HG03432 (cell line): ENCODE measurements around the gene ARHGEF5.
A peak's percentile ranks its signal among the peaks of the same experiment; 100 is the strongest.

Source experiments
- ATAC-seq: cut with Tn5 transposase; IDR thresholded peaks from one replicate; pipeline ENCODE4 v1.9.1; 2021; ENCODE audit warnings: mild to moderate bottlenecking, moderate library complexity; ENCODE audit not compliant: unreplicated experiment

The ARHGEF5 gene

DNA sequence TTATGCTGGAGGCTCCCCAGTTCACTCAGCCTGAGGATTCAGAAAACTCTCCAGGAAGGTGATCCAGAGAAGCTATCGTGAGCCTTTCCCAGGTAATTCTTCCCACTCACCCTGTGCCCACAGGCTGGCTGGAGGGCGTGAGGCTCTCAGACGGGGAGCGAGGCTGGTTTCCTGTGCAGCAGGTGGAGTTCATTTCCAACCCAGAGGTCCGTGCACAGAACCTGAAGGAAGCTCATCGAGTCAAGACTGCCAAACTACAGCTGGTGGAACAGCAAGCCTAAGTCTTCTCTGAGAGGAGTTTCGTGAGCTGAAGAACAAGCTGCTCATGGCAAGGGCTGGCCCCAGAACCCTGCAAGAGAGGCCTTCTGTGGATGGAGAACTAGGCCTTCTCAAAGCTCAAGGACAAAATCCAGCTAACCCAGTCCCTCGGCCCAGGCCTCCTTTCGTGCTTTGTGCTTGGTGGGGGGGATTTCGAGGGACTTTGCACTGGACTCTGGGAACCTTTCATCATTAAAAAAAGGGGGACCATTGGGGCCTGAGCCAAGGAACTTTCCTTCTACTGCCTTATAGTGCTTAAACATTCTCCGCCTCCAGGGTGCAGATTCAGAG lies 24.7 kb downstream of the ARHGEF5 start:
- no peak for ATAC-seq

DNA sequence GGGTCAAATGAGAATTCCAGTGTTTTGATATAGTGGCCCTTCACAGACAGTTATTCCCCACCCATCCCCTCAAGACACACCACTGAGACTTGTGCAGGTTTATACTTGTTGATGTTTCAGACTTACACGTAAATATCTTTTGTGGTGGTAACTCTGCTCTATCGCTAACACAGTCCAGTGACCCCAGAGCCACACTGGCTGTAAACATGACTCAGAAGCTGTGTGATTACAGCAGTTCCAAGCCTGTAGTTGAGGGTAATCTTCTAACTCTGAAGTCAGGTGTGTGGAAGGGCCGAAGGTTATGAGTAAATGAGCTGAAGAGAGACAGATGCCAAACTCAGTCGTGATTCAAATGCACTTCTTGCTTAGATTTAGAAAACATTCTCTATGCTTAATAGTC lies 28.9 kb downstream of the ARHGEF5 start:
- ATAC-seq = peak; percentile 81

DNA sequence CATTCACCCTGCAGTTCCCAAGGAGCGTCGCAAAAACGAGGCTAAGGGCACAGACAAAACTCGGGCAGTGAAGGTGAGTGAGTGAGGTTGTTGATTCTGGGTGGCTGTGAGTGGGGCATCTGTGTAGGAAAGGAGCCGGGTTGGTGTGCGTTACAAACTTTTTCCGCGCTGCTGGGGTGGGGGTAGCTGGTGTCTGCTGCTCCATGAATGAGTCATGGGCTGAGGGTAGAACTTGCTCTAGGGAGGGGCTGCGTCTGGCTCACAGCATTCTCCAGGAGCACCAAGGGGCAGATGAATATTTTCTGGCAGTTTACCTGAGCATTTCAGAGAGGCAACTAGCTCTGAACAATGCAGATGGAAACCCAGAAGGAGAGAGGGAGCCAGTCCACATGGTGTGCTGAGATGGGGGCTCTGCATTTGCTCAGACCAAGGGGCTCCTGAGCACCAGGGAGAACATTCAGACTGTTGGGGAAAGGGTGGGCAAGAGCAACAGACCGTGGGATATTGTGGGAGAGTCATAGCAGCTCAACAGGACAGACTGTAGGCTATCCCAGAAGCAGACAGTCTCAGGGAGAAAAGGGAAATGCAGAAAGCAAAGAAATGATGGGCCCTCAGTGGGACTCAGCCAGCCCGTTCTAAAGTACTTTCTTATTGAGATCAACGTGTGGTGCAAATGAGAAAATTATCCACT lies 29.5 kb downstream of the ARHGEF5 start:
- no peak for ATAC-seq

DNA sequence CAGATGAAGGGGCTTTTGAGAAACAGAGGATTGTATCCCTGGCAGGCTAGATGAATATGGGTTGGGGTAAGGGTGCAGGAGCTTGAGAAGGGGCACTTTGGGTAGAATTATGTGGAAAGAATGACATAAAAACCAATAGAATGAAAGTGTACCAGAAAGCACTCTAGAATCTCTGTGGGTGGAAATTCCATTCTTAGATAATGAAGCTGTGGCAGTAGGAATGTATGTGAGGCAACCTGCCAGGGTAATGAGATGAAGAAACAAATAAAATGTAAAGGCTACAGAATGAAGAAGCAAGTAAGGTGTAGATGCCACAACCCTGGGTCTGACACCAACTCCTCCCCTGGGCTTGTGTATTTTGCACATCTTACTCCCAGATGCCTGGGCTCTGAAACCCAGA lies 31.5 kb downstream of the ARHGEF5 start:
- ATAC-seq = no peak

DNA sequence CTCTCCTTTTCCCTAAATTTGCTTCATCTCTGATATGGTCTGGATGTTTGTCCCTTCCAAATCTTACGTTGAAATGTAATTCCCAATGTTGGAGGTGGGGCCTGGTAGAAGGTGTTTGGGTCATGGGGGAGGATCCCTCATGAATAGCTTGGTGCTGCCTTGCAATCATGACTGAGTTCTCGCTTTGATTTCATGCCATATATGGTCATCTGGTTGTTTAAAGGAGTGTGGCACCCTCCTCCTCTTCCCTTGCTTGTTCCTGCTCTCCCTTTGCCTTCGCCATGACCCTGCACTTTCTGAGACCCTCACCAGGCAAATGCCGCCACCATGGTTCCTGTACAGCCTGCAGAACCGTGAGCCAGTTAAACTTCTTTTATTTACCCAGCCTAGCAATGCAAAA lies 33.7 kb downstream of the ARHGEF5 start:
- ATAC-seq = no peak

DNA sequence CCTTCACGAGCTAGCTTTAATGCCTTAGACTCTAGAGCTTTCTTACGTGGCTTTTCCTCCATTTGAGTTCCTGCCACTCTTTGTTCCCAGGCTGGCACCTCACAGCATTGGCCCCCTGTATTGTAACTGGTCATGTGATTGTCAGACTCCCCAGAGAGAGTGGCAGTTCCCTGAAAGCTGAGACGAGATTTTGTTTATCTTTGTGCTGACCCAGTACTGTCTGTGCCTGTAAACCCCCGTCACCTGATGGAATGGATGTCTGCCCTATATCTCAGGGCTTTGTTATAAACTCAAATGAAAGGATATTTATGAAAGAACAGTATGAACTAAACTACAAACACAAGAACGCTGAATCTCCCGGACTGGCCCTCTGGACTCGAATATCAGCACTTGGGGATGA lies 35.3 kb downstream of the ARHGEF5 start:
- no peak for ATAC-seq

GRCh38 chr7:144391014-144391413 lies 35.8 kb downstream of the ARHGEF5 start:
- ATAC-seq = no peak

DNA sequence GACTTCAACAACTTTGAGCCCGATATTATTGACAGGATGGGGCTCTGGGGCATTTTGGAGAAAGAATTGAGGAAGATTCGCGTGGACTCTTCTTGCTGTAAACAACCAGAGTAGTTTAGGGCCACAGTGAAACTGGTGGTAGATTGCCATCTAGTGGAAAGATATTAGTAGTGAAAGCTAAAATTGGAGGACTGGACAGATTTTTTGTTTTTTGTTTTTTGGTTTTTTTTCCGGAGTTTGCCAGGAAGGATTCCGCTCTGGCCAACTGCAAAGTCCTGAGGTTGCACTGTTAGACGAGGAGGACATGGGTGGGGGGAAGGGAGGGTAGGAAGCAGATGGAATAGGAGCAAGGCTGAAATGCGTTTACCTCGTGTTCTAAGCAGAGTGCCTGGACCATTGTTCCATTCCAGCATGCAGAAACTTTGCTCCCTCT lies 36.6 kb downstream of the ARHGEF5 start:
- ATAC-seq = peak; percentile 85

DNA sequence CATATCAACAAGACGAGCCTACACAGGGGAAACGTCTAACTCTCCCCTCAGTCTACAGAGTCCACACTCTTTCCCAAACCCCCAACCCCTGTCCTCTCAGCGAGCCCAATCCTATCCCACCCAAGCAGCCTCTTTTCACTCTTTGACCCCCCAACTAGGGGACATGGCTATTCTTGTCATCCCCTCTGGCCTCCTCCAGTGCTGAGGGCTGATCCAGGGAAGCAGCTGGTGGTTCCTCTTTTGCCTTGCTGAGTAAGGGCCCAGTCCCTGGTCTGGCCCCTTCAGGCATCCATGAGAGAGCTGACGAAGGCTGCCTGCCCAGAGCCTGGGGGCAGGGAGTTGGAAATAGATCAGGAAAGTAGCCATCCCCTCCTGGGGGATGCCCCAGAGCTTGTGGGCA lies 41.9 kb downstream of the ARHGEF5 start:
- ATAC-seq = no peak

DNA sequence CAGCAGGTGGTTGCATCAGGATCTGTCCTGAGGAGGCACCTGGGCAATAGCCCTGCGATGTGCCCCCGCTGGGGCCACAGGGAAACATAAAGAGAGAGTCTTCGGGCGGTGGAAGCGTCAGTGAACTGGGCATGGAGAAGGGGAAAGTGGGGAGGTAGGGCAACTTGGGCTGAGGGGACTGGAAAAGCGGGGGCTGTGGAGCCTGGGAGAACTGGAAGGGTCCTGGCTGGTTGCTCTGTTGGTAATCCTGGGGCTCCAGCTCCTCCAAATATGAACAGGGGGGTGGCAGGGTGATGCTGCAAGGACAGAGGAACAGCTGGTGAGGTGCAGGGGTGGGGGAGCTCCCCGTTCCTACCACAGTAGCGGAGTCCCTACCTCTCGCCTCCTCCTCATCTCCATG lies 43.1 kb downstream of the ARHGEF5 start:
- no peak for ATAC-seq

- ATAC-seq = no peak
These were observed 43.7 kb downstream of the ARHGEF5 start for GRCh38 chr7:144398911-144399310.

DNA sequence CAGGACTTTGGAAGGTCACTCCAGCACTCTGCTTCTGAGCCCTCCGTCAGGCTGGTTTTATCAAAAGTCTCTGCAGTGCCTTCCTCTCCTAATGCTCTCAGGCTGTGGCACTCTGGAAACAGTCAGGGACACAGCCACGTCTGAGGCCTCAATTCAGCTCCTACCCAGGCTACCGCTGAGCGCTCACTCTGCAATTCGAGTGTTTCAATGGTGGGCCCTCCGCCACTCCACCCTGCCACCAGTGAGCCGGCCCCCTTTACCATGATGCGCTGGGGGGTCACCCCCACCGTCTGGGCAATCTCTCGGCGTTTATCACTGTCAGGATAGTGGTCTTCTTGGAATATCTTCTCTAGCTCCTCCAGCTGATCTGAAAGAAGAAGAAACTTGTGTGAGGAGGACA lies 44.7 kb downstream of the ARHGEF5 start:
- no peak for ATAC-seq

DNA sequence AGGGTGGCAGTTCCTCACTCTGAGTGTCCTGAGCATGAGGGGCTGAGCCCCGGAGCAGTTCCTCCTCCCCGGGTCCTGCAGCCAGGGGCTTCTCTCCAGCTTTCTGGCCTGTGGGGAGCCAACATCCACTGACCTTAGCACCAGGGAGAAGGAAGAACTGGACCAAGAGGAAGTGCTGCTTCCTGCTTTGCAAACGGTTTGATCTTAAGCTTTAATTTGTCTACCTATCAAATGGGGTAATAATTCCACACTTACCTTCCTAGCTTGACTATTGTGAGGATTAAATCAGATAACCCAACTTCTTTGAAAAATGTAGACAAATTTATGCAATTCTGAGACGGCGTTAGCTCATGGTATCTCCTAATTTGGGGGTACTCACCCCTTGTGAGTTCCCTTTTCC lies 46.3 kb downstream of the ARHGEF5 start:
- no peak for ATAC-seq

DNA sequence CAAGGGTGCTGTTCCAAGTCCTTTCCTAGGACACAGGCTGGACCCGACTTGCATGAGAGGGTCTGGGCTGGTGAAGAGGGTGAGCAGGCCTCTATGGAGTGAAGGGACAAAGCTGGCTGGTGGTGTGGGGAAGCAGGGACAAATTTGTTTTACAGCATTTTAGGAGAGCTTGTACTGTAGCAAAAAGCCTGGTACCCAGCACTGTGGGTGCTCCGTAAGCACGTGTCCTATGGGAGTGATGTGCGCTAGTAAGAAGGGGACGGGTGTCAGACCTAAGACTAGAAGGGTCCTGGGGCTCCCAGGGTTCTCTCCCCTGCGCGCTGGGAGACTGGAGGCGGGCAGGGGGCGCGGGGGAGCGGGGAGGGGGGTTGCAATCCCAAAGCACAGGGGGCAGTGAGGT lies 47.9 kb downstream of the ARHGEF5 start:
- no peak for ATAC-seq

- ATAC-seq = no peak
These were observed 48.5 kb downstream of the ARHGEF5 start, which contains the start of gene NOBOX for GRCh38 chr7:144403649-144404061. Gene NOBOX (minus strand): TSS chr7:144403693.

- no peak for ATAC-seq
These were observed 49.7 kb downstream of the ARHGEF5 start for GRCh38 chr7:144404946-144405345.

DNA sequence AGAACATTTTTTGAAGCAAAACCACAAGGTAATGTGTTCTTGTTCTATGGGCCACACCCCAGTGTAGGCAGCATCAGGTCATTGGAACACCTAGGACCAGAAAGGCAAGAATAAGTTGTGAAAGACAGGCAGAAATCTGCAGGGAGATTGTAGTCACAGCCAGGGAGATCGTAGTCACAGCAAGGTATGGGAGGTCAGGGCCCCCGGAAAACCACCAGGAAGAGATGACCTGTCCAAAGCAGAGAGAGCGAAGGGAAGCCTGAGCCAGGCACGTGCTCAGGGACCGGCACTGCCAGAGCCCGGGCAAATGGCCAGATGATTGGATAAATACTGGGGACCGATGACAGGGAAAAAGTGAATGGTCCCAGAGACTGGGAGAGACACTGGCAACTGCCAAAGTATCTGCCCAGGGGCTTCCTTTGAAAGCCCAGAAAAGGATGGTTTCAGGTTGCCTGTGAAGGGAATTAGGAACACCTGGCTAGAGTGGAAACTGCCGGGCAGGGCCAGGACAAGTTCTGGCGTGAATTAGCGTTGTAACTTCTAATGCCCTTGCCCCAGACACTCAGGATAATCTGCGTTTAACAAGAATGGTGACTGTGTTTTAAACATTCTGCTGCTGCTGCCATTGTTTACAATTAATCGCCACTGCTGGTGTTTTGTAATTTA lies 52.2 kb downstream of the ARHGEF5 start:
- ATAC-seq = no peak

DNA sequence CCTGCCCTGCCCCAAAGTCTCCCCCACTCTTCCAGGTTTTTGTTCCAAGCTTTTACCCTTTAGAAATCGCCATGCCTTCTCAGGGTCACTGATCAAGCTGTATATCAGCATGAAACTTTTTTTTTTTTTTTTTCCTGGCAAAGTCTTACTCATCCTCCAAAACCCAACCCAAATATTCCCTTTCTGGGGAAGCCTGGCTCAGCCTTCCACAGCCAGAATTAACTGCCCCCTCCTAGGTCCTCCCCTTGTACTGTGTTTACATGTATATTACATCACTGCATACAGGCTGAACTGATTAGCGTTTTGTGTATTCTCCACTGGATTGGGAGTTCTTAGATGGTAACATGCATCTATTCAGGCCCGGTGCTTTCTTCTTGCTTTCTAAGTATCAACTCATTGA lies 52.9 kb downstream of the ARHGEF5 start:
- no peak for ATAC-seq

- ATAC-seq = no peak
These were observed 55.2 kb downstream of the ARHGEF5 start for GRCh38 chr7:144410441-144410840.

DNA sequence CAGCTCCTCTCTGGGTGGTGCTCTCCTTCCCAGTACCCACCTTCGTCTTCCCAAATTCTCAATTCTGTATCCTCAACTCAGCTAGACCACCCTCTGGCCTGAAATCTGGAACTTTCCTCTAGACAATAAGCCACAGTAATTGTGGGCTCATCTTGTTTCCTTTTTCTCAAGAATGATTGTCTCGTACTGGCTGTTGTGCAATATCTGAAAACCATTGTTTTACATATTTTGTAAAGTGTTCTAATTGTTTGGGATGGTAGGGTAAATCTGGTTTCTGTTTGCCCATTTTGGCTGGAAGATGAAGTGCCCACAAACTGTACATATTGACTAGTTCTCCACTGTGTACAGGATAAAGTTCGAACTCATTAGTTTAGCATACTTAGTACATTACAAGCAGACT lies 59.6 kb downstream of the ARHGEF5 start:
- ATAC-seq = no peak

GRCh38 chr7:144415858-144416257 lies 60.7 kb downstream of the ARHGEF5 start:
- no peak for ATAC-seq

- ATAC-seq = no peak
These were observed 61.1 kb downstream of the ARHGEF5 start for GRCh38 chr7:144416341-144416740.
